H1 (cell line): ENCODE measurements around the gene ZNF771. TPM values are rescaled to one million over a fixed set of nuclear protein-coding genes. Genes with fewer than 3 reads are reported as not detected.
A peak's percentile ranks its signal among the peaks of the same experiment; 100 is the strongest.

Experiments used
- ATF2 ChIP-seq: IDR thresholded peaks from 2 replicates; pipeline ENCODE4 v1.6.1; 2012; ENCODE audit warnings: low read length, inconsistent platforms
- CBX8 ChIP-seq: fragments of 300-800, 300-1000 bp; sonication (generic); IDR thresholded peaks from 2 replicates; pipeline ENCODE4 v1.7.1; 2016; ENCODE audit warnings: low read depth, low read length, borderline replicate concordance
- CEBPB ChIP-seq: IDR thresholded peaks from 2 replicates; pipeline ENCODE4 v1.6.1; 2012; ENCODE audit warnings: low read depth, low read length
- CHD2 ChIP-seq: IDR thresholded peaks from 2 replicates; pipeline ENCODE4 v1.6.1; 2012; ENCODE audit warnings: low read length, improper control_type of control experiment
- CTBP2 ChIP-seq: IDR thresholded peaks from 2 replicates; pipeline ENCODE4 v1.7.0; 2011; ENCODE audit warnings: borderline replicate concordance, mild to moderate bottlenecking, moderate library complexity, mixed read lengths, low read length; ENCODE audit not compliant: insufficient read depth, insufficient read length
- EGR1 ChIP-seq: IDR thresholded peaks from 2 replicates; pipeline ENCODE4 v1.6.1; 2011; ENCODE audit warnings: low read depth, low read length, borderline replicate concordance
- EZH2 ChIP-seq: fragments of 200-600 bp; sonication (generic); IDR thresholded peaks from 2 replicates; pipeline ENCODE4 v1.7.1; 2012; ENCODE audit warnings: low read depth, mild to moderate bottlenecking, moderate library complexity, low read length, inconsistent platforms; ENCODE audit not compliant: severe bottlenecking
- GABPA ChIP-seq: IDR thresholded peaks from 2 replicates; pipeline ENCODE4 v1.6.1; 2011; ENCODE audit warnings: mild to moderate bottlenecking, low read length, moderate library complexity, borderline replicate concordance; ENCODE audit not compliant: insufficient read depth
- GTF2F1 ChIP-seq: IDR thresholded peaks from 2 replicates; pipeline ENCODE4 v1.6.1; 2012; ENCODE audit warnings: low read depth, low read length, improper control_type of control experiment, borderline replicate concordance
- MAFK ChIP-seq: IDR thresholded peaks from 2 replicates; pipeline ENCODE4 v1.6.1; 2012; ENCODE audit warnings: low read depth, mild to moderate bottlenecking, improper control_type of control experiment, low read length
- MAX ChIP-seq: IDR thresholded peaks from 2 replicates; pipeline ENCODE4 v1.6.1; 2012; ENCODE audit warnings: inconsistent platforms
- POU5F1 ChIP-seq: IDR thresholded peaks from 2 replicates; pipeline ENCODE4 v1.6.1; 2011; ENCODE audit warnings: low read depth, mild to moderate bottlenecking, low read length, moderate library complexity
- RBBP5 ChIP-seq: IDR thresholded peaks from 2 replicates; pipeline ENCODE4 v1.7.1; 2012; ENCODE audit warnings: low read depth, mild to moderate bottlenecking, inconsistent platforms, low read length, moderate library complexity, borderline replicate concordance
- RFX5 ChIP-seq: IDR thresholded peaks from 2 replicates; pipeline ENCODE4 v1.6.1; 2011; ENCODE audit warnings: low read depth, low read length, improper control_type of control experiment, borderline replicate concordance
- SAP30 ChIP-seq: fragments of 300-600 bp; sonication (generic); IDR thresholded peaks from 2 replicates; pipeline ENCODE4 v1.7.1; 2012; ENCODE audit warnings: low read length, moderate library complexity, mild to moderate bottlenecking, inconsistent platforms; ENCODE audit not compliant: insufficient read depth, insufficient replicate concordance
- SIN3A ChIP-seq, 2 experiments: IDR thresholded peaks in 1 of 2; conservative IDR thresholded peaks in 1 of 2; 2 replicates each; pipeline ENCODE4 v1.6.1; 2011 to 2012; ENCODE audit warnings: low read length in 2 of 2, improper control_type of control experiment in 1 of 2, low read depth in 1 of 2, mild to moderate bottlenecking in 1 of 2
- SIRT6 ChIP-seq: IDR thresholded peaks from one replicate; pipeline ENCODE4 v1.7.1; 2012; ENCODE audit warnings: low read length, inconsistent platforms
- SIX5 ChIP-seq: IDR thresholded peaks from 2 replicates; pipeline ENCODE4 v1.6.1; 2011; ENCODE audit warnings: mild to moderate bottlenecking, low read depth, low read length
- SP1 ChIP-seq: IDR thresholded peaks from 2 replicates; pipeline ENCODE4 v1.6.1; 2011; ENCODE audit warnings: low read depth, low read length
- SP2 ChIP-seq: IDR thresholded peaks from 2 replicates; pipeline ENCODE4 v1.6.1; 2012; ENCODE audit warnings: mild to moderate bottlenecking, low read length, inconsistent platforms
- TAF7 ChIP-seq: optimal IDR thresholded peaks from 2 replicates; pipeline ENCODE3; 2011; ENCODE audit warnings: low read depth, mild to moderate bottlenecking, inconsistent platforms, low read length, moderate library complexity, borderline replicate concordance
- polyA plus RNA-seq, 7 experiments: library from polyadenylated mRNA; depleted of rRNA in 3 of 7; stranded (reverse) in 5 of 7; unstranded in 2 of 7; fragments of >200 nt in 5 of 7; fragments of 200-250 nt in 2 of 7; gene quantifications; 1 replicate in 5 of 7; 2 replicates in 1 of 7; 4 replicates in 1 of 7; pipeline versions ENCODE4 v1.2.1 to v1.2.3, GENCODE V29; 2011 to 2013; ENCODE audit warnings: missing spikeins in 2 of 7, mixed read lengths in 2 of 7
- total RNA-seq: library from RNA; stranded (reverse); fragmentation: NEBNext Ultra II Directional; extraction: Animal tissue kit (Norgen Biotek cat#: 25700); gene quantifications from 2 replicates; pipeline ENCODE4 v1.2.1, GENCODE V29; 2021

The ZNF771 gene
- total and polyA plus RNA-seq, 2 of the 8 experiments (the other 6 are each of a cell fraction or from before 2014, with no cell fraction given): 10.6 to 15.7 TPM

DNA sequence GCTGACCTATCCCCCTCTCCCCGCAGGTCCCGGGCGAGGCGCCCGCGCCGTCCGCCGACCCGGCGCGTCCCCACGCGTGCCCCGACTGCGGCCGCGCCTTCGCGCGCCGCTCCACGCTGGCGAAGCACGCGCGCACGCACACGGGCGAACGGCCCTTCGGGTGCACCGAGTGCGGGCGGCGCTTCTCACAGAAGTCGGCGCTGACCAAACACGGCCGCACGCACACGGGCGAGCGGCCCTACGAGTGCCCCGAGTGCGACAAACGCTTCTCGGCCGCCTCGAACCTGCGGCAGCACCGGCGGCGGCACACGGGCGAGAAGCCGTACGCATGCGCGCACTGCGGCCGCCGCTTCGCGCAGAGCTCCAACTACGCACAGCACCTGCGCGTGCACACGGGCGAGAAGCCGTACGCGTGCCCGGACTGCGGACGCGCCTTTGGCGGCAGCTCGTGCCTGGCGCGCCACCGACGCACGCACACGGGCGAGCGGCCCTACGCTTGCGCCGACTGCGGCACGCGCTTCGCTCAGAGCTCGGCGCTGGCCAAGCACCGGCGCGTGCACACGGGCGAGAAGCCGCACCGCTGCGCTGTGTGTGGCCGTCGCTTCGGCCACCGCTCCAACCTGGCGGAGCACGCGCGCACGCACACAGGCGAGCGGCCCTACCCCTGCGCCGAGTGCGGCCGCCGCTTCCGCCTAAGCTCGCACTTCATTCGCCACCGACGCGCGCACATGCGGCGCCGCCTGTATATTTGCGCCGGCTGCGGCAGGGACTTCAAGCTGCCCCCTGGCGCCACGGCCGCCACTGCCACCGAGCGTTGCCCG, 10.3 kb downstream of the ZNF771 start (continued):
- TF ChIP-seq CEBPB (no peak), CTBP2 (no peak), EGR1 (no peak), SAP30 (no peak), POU5F1 (no peak), SIRT6 (no peak), CHD2 (0 out of 2 replicates have a peak, but pooled peaks have one; percentile 47), SIN3A (conservative IDR thresholded peaks at IDR 0.05 in 1 of 2, IDR thresholded peaks at IDR 0.05 in 1 of 2; ENCODE audit: low read depth in 1 of 2, low read length in 2 of 2) (no peak), SP1 (no peak), MAX (peak; percentile 96), GTF2F1 (no peak), MAFK (no peak), EZH2 (no peak), ATF2 (no peak), CBX8 (no peak), RBBP5 (peak; percentile 82; the same call in 1 of the 2 replicates), TAF7 (no peak), GABPA (no peak; the same call in 1 of the 2 replicates), SIX5 (no peak), SP2 (no peak), RFX5 (no peak)
